HG03442 (cell line): ENCODE data around the gene MUC21.
"Not testable (repeated sequence)": the region's sequence is repeated elsewhere in the genome, so short reads cannot be mapped to it uniquely, and the experiment has no call there.

ENCODE experiments used
- ATAC-seq: cut with Tn5 transposase; IDR thresholded peaks from one replicate; pipeline ENCODE4 v1.9.1; 2021; ENCODE audit warnings: mild to moderate bottlenecking, moderate library complexity; ENCODE audit not compliant: unreplicated experiment

Gene MUC21

DNA sequence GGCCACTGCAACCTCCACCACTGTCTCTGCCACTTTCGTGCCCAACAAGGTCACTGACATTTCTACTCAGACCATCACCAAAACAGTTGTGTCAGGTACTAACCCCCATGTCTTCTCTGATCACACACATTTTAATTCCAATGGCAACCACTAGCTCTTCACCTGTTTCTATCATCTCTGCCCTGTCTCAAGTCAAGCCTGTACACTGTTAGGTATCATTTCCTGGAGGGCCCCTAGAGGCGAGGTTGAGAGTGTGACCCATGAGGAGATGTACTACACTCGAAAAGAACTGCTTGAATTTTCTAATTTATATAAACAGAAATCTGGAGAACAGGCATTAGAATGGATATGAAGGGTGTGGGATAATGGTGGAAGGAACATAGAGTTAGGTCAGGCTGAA is 17.4 kb upstream of the MUC21 start:
- no peak for ATAC-seq

DNA sequence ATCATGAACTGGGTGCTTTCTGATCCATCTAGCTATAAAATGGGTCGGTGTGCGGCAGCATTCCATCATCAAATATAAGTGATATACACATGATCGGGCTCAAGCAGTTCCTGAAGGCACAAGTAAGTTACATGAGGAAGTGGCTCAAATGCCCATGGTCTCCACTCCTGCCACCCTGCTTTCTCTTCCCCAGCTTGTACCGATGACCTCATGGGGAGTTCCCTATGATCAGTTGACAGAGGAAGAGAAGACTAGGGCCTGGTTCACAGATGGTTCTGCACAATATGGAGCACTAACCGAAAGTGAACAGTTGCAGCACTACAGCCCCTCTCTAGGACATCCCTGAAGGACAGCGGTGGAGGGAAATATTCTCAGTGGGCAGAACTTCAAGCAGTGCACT is 14.3 kb upstream of the MUC21 start:
- not testable (repeated sequence) for ATAC-seq

- ATAC-seq = no peak
These were observed 12.6 kb upstream of the MUC21 start for GRCh38 chr6:30970946-30971345.

GRCh38 chr6:30972816-30973215 is 10.7 kb upstream of the MUC21 start:
- no peak for ATAC-seq

DNA sequence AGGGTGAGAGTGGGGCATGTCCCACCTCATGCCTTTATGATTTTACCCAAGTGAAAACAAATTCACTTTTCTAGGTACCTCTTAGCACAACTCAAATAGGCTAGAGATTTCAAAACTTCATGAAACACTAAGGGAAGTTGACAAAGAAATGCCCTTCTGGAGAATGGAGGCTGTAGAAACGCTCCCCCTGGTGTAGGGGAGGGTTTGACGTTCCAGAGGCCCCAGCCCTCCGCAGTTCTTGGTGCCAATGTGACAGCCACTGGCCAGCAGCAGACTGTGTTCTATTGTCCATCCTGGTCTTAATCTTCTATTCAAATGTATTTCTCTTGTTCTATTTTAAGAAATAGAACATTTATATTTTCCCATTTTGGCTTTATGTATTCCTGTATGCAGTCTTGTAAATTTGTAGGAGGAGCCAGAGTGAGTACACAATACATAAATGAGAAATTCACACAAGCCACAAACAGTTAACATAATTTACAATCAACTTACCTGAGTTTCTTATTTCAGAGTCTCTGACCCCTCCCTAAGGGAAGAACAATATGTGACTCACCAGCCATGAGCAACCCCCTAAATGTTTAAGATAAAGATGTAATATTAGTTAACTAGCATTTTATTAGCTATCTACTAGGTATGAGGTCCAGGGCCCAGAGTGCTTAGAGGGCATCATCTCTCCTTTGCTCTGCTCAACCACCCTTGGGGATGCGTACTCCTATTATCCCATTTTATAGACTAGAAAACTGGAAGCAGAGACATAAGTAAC is 8.8 kb upstream of the MUC21 start:
- ATAC-seq = no peak

DNA sequence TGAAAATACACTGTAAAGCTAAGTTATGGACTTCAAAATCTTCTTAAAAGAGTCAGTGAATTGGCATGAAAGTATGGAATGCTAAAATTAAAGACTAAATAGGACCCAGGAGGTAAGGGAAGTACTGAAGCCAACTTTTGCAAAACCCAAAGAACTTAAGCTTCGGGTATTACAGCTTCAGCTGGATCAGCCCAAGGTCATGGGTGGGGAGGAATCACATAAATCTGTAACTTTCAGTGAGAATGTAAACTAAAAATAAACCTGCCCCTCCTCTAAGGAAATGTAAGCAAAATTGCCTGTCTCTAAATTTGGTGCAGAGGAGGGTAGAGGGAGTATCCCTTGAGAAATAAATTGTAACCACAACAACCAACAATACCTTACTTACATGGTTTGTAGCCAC is 4.4 kb upstream of the MUC21 start:
- no peak for ATAC-seq

DNA sequence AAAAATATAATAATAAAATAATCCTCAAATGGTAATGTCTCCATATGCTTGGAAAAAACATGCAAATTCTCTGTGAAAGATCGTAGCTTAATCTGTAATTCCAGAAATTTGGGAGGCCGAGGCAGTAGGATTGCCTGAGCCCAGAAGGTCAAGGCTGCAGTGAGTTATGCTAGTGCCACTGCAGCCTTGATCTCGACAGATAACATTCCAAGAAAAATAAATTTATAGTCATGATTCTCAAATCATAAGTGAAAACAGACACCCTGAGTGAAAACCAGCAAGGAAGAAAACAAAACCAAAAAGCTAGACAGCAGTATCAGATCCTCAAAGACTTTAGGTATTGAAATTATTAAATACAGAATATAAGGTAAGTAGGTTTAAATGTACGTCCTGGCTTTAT is 3.8 kb upstream of the MUC21 start:
- no peak for ATAC-seq

- no peak for ATAC-seq
These were observed 1.4 kb upstream of the MUC21 start for GRCh38 chr6:30981942-30982772.

DNA sequence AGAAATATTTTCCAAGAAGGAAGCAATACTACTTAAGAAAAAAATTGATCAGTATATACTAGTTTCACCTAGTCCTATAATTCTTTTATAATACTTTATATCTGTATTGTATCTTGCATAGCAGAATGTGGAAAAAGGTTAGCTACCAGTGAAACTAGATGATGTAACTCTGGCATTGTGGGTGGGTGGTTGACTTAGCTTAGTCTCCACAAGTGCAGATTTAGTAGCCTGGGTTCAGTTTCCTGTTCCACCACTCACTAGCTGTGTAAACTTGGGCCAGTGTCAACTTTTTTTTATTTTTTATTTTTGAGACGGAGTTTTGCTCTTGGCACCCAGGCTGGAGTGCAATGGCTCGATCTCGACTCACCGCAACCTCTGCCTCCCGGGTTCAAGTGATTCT is 2.0 kb downstream of the MUC21 start:
- no peak for ATAC-seq

DNA sequence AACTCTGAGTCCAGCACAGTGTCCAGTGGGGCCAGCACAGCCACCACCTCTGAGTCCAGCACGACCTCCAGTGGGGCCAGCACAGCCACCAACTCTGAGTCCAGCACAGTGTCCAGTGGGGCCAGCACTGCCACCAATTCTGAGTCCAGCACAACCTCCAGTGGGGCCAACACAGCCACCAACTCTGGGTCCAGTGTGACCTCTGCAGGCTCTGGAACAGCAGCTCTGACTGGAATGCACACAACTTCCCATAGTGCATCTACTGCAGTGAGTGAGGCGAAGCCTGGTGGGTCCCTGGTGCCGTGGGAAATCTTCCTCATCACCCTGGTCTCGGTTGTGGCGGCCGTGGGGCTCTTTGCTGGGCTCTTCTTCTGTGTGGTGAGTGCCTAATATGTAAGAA is 3.8 kb downstream of the MUC21 start:
- ATAC-seq = no peak

DNA sequence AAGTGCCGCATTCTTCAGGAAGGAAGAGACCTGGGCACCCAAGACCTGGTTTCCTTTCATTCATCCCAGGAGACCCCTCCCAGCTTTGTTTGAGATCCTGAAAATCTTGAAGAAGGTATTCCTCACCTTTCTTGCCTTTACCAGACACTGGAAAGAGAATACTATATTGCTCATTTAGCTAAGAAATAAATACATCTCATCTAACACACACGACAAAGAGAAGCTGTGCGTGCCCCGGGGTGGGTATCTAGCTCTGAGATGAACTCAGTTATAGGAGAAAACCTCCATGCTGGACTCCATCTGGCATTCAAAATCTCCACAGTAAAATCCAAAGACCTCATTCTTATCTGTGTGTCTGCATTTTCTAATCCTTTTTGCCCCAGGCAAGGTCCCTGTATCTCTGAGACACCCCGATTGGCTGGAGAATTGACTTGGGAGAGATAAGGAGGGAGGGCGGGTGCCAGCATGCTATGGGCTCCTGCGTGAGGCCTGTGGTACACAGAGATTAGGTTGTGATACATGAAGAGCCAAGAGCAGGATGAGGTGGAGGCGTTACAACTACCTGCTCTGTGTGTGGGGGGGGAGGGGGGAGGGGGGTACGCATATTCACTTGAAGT is 4.8 kb downstream of the MUC21 start:
- ATAC-seq = no peak

GRCh38 chr6:30990422-30991086 is 7.0 kb downstream of the MUC21 start:
- no peak for ATAC-seq

GRCh38 chr6:30991891-30992290 is 8.4 kb downstream of the MUC21 start:
- no peak for ATAC-seq

DNA sequence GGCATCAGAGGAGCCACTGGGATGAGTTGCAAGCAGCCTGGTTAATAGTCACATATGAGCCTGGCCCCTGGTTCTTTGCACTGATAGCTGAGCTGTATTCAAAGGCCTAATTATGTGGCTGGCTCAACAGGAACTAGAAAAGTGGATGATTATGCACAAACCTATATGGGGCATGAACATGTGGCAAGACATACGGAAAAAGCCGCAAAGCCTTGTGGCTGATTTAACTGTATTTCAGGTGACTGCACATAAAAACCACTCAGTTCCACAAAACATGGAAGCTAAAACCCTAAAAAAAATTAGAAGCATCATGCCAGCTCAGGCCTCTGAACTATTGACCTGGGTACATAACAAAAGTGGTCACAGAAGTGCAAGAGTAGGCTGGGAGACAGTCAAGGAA is 13.8 kb downstream of the MUC21 start:
- ATAC-seq = no peak

DNA sequence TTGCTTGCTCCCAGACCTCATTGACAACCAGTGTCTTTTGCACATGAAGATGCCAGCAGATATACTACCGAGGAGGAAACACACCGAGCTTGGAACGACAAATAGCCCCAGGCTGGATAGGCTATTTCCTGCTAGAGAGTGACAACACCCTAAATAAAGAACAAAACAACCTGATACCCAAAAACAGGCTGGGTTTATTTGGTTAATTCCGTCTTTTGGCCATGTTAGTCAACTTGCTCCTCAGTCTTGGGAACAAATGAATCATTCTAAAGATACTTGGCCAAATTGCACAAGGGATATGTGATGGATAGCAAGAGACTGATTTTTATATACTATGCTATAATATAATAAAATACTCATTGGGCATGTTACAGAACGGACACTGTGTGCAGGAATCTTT is 15.3 kb downstream of the MUC21 start:
- ATAC-seq = no peak

DNA sequence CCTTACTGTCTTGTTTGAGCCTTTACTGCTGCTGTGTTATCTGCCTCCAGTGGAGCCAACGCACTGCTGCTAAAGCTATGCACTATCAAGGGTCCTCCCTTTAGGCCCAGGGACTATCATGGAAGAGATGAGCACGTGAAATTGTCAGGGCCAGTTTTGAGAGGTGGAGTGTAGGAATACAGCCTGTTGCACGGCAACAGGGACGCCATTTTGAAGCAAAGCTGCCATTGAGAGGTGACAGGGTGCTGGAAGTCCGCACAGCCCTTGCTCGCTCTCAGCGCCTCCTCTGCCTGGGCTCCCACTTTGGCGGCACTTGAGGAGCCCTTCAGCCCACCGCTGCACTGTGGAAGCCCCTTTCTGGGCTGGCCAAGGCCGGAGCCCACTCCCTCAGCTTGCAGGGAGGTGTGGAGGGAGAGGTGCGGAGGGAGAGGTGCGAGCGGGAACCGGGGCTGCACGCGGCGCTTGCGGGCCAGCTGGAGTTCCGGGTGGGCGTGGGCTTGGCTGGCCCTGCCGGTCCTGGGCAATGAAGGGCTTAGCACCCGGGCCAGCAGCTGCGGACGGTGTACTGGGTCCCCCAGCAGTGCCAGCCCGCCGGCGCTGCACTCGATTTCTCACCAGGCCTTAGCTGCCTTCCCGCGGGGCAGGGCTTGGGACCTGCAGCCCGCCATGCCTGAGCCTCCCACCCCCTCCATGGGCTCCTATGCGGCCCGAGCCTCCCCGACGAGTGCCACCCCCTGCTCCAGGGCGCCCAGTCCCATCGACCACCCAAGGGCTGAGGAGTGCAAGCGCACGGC is 16.7 kb downstream of the MUC21 start:
- not testable (repeated sequence) for ATAC-seq

DNA sequence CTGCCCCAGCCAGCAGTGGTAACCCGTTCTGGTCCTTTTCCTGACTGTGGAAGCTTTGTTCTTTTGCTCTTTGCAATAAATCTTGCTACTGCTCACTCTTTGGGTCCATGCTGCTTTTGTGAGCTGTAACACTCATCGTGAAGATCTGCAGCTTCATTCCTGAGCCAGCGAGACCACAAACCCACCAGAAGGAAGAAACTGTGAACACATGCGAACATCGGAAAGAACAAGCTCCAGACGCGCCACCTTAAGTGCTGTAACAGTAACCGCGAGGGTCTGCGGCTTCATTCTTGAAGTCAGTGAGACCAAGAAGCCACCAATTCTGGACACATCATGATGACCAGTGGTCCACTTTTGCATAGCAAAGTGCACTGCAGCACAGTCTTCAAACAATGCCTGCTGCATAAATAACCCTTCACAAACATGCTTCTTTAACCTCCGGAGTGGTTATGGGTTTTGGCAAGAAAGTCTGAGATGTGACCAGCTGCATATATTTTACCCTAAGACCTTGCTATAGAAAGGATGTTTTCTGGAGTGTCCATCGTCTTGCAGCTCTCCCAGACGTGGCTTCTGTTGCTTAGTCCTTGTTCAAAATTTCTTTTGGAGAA is 17.9 kb downstream of the MUC21 start:
- ATAC-seq = no peak

- no peak for ATAC-seq
These were observed 19.0 kb downstream of the MUC21 start for GRCh38 chr6:31002471-31002870.

- ATAC-seq = no peak
These were observed 21.3 kb downstream of the MUC21 start for GRCh38 chr6:31004794-31005193.
